Muscle of arm (tissue), 12 donors: ENCODE results near the gene GDI1. TPM values are rescaled to one million over a fixed set of nuclear protein-coding genes. Genes with fewer than 3 reads are reported as not detected.

Source experiments
- DNase-seq: peaks from one replicate; pipeline ENCODE4 v3.0.0-alpha.2; 2013
- polyA plus RNA-seq, 12 donors: library from polyadenylated mRNA; unstranded; fragments of 120-200 nt; gene quantifications; one replicate each; pipeline ENCODE4 v1.2.1, GENCODE V29; 2013; ENCODE audit not compliant: insufficient read length in 12 of 12

Gene GDI1
- polyA plus RNA-seq, 12 donors, result 70.4 to 137 (median 83.8) TPM; not detected in 1

- no peak for DNase-seq
Measured at GRCh38 chrX:154458116-154458953, 21.4 kb downstream of the GDI1 start, which contains the start of gene PLXNA3. PLXNA3 (plus strand) TSS chrX:154458281; CDS start chrX:154460184, 1,903 bp downstream.

GRCh38 chrX:154458954-154459778 lies 22.2 kb downstream of the GDI1 start:
- DNase-seq, result no peak

GRCh38 chrX:154459832-154460231 lies 22.9 kb downstream of the GDI1 start:
- no peak for DNase-seq

GRCh38 chrX:154460326-154460725 lies 23.4 kb downstream of the GDI1 start:
- no peak for DNase-seq

- no peak for DNase-seq
Measured at GRCh38 chrX:154462396-154462795, 25.4 kb downstream of the GDI1 start.

GRCh38 chrX:154463611-154464220 lies 26.8 kb downstream of the GDI1 start:
- DNase-seq, result no peak

GRCh38 chrX:154464806-154465365 lies 27.9 kb downstream of the GDI1 start:
- DNase-seq, result no peak

GRCh38 chrX:154465601-154466000 lies 28.6 kb downstream of the GDI1 start:
- no peak for DNase-seq

GRCh38 chrX:154466036-154466435 lies 29.1 kb downstream of the GDI1 start:
- no peak for DNase-seq

GRCh38 chrX:154466907-154467306 lies 30.0 kb downstream of the GDI1 start:
- DNase-seq, result no peak

GRCh38 chrX:154467556-154467955 lies 30.6 kb downstream of the GDI1 start:
- no peak for DNase-seq

- no peak for DNase-seq
Measured at GRCh38 chrX:154468217-154468616, 31.3 kb downstream of the GDI1 start.

- no peak for DNase-seq
Measured at GRCh38 chrX:154469114-154469513, 32.2 kb downstream of the GDI1 start.

GRCh38 chrX:154469880-154470279 lies 32.9 kb downstream of the GDI1 start:
- DNase-seq, result no peak

GRCh38 chrX:154470434-154470833 lies 33.5 kb downstream of the GDI1 start:
- no peak for DNase-seq

- DNase-seq, result no peak
Measured at GRCh38 chrX:154470914-154471568, 34.1 kb downstream of the GDI1 start.

GRCh38 chrX:154471839-154472684 lies 35.1 kb downstream of the GDI1 start:
- DNase-seq, result no peak

GRCh38 chrX:154472685-154473632 lies 36.0 kb downstream of the GDI1 start:
- DNase-seq, result no peak

- DNase-seq, result no peak
Measured at GRCh38 chrX:154473683-154474082, 36.7 kb downstream of the GDI1 start.
